ENCODE results near the gene SLC9A9. TPM values are rescaled to one million over a fixed set of nuclear protein-coding genes. Genes with fewer than 3 reads are reported as not detected.

SLC9A9 gene
- total RNA-seq, 1 donor: 15.1 TPM

- H3K4me3 ChIP-seq (ENCODE audit: low read length): no peak overlapping the region
- peaks cover 47% of the 10 kb centered on the region for H3K4me1 ChIP-seq (ENCODE audit: insufficient read depth, low read length)
- H3K27me3 ChIP-seq (ENCODE audit: insufficient read depth, low read length): no peaks in the 10 kb centered on the region
- no peaks in the 10 kb centered on the region for H3K9me3 ChIP-seq (ENCODE audit: low read depth, low read length)
Observed at GRCh38 chr3:143427631-143428030, 420.6 kb downstream of the SLC9A9 start.

- Histone ChIP-seq H3K27me3 (ENCODE audit: insufficient read depth, low read length) (no peaks in the 10 kb centered on the region), H3K4me3 (ENCODE audit: low read length) (no peak overlapping the region), H3K4me1 (ENCODE audit: insufficient read depth, low read length) (peaks cover 33% of the 10 kb centered on the region), H3K9me3 (ENCODE audit: low read depth, low read length) (no peaks in the 10 kb centered on the region)
Observed at GRCh38 chr3:143424874-143425273, 423.4 kb downstream of the SLC9A9 start.

GRCh38 chr3:143421556-143421955 lies 426.7 kb downstream of the SLC9A9 start:
- Histone ChIP-seq H3K9me3 (ENCODE audit: low read depth, low read length) (no peaks in the 10 kb centered on the region), H3K4me1 (ENCODE audit: insufficient read depth, low read length) (peaks cover 13% of the 10 kb centered on the region), H3K4me3 (ENCODE audit: low read length) (no peak overlapping the region), H3K27me3 (ENCODE audit: insufficient read depth, low read length) (no peaks in the 10 kb centered on the region)

- no peaks in the 10 kb centered on the region for H3K9me3 ChIP-seq (ENCODE audit: low read depth, low read length)
- H3K27me3 ChIP-seq (ENCODE audit: insufficient read depth, low read length): no peaks in the 10 kb centered on the region
- no peak overlapping the region for H3K4me3 ChIP-seq (ENCODE audit: low read length)
- peaks cover 13% of the 10 kb centered on the region for H3K4me1 ChIP-seq (ENCODE audit: insufficient read depth, low read length)
Observed at GRCh38 chr3:143419611-143420010, 428.7 kb downstream of the SLC9A9 start.

- H3K4me3 ChIP-seq (ENCODE audit: low read length): no peak overlapping the region
Observed at GRCh38 chr3:143418391-143418790, 429.9 kb downstream of the SLC9A9 start.

GRCh38 chr3:143416229-143416628 lies 432.0 kb downstream of the SLC9A9 start:
- Histone ChIP-seq H3K9me3 (ENCODE audit: low read depth, low read length) (no peaks in the 10 kb centered on the region), H3K4me3 (ENCODE audit: low read length) (no peak overlapping the region), H3K4me1 (ENCODE audit: insufficient read depth, low read length) (no peaks in the 10 kb centered on the region), H3K27me3 (ENCODE audit: insufficient read depth, low read length) (no peaks in the 10 kb centered on the region)

More at GRCh38 chr3:143418391-143418790, 429.9 kb downstream of the SLC9A9 start:
- no peaks in the 10 kb centered on the region for H3K27me3 ChIP-seq (ENCODE audit: insufficient read depth, low read length)
- no peaks in the 10 kb centered on the region for H3K9me3 ChIP-seq (ENCODE audit: low read depth, low read length)
- peaks cover 2% of the 10 kb centered on the region for H3K4me1 ChIP-seq (ENCODE audit: insufficient read depth, low read length)

GRCh38 chr3:143414571-143415253 lies 433.6 kb downstream of the SLC9A9 start:
- H3K9me3 ChIP-seq (ENCODE audit: low read depth, low read length): no peaks in the 10 kb centered on the region
- H3K4me1 ChIP-seq (ENCODE audit: insufficient read depth, low read length): no peaks in the 10 kb centered on the region
- no peaks in the 10 kb centered on the region for H3K27me3 ChIP-seq (ENCODE audit: insufficient read depth, low read length)
- H3K4me3 ChIP-seq (ENCODE audit: low read length): no peak overlapping the region

GRCh38 chr3:143413372-143413771 lies 434.9 kb downstream of the SLC9A9 start:
- Histone ChIP-seq H3K4me3 (ENCODE audit: low read length) (no peak overlapping the region), H3K4me1 (ENCODE audit: insufficient read depth, low read length) (no peaks in the 10 kb centered on the region), H3K27me3 (ENCODE audit: insufficient read depth, low read length) (no peaks in the 10 kb centered on the region), H3K9me3 (ENCODE audit: low read depth, low read length) (no peaks in the 10 kb centered on the region)

- no peaks in the 10 kb centered on the region for H3K4me1 ChIP-seq (ENCODE audit: insufficient read depth, low read length)
- H3K4me3 ChIP-seq (ENCODE audit: low read length): no peak overlapping the region
- H3K9me3 ChIP-seq (ENCODE audit: low read depth, low read length): no peaks in the 10 kb centered on the region
- H3K27me3 ChIP-seq (ENCODE audit: insufficient read depth, low read length): no peaks in the 10 kb centered on the region
Observed at GRCh38 chr3:143412084-143412483, 436.2 kb downstream of the SLC9A9 start.

- Histone ChIP-seq H3K4me3 (ENCODE audit: low read length) (no peak overlapping the region), H3K4me1 (ENCODE audit: insufficient read depth, low read length) (no peaks in the 10 kb centered on the region), H3K9me3 (ENCODE audit: low read depth, low read length) (no peaks in the 10 kb centered on the region), H3K27me3 (ENCODE audit: insufficient read depth, low read length) (no peaks in the 10 kb centered on the region)
Observed at GRCh38 chr3:143410259-143410658, 438.0 kb downstream of the SLC9A9 start.

GRCh38 chr3:143408771-143409170 lies 439.5 kb downstream of the SLC9A9 start:
- Histone ChIP-seq H3K4me1 (ENCODE audit: insufficient read depth, low read length) (no peaks in the 10 kb centered on the region), H3K9me3 (ENCODE audit: low read depth, low read length) (no peaks in the 10 kb centered on the region), H3K4me3 (ENCODE audit: low read length) (no peak overlapping the region), H3K27me3 (ENCODE audit: insufficient read depth, low read length) (no peaks in the 10 kb centered on the region)

- Histone ChIP-seq H3K27me3 (ENCODE audit: insufficient read depth, low read length) (no peaks in the 10 kb centered on the region), H3K9me3 (ENCODE audit: low read depth, low read length) (no peaks in the 10 kb centered on the region), H3K4me3 (ENCODE audit: low read length) (no peak overlapping the region), H3K4me1 (ENCODE audit: insufficient read depth, low read length) (no peaks in the 10 kb centered on the region)
Observed at GRCh38 chr3:143402602-143403001, 445.7 kb downstream of the SLC9A9 start.

GRCh38 chr3:143396790-143397189 lies 451.5 kb downstream of the SLC9A9 start:
- Histone ChIP-seq H3K27me3 (ENCODE audit: insufficient read depth, low read length) (no peaks in the 10 kb centered on the region), H3K4me1 (ENCODE audit: insufficient read depth, low read length) (no peaks in the 10 kb centered on the region), H3K9me3 (ENCODE audit: low read depth, low read length) (no peaks in the 10 kb centered on the region), H3K4me3 (ENCODE audit: low read length) (no peak overlapping the region)

GRCh38 chr3:143389388-143389787 lies 458.9 kb downstream of the SLC9A9 start:
- Histone ChIP-seq H3K4me1 (ENCODE audit: insufficient read depth, low read length) (no peaks in the 10 kb centered on the region), H3K9me3 (ENCODE audit: low read depth, low read length) (no peaks in the 10 kb centered on the region), H3K4me3 (ENCODE audit: low read length) (no peak overlapping the region), H3K27me3 (ENCODE audit: insufficient read depth, low read length) (no peaks in the 10 kb centered on the region)

- no peak overlapping the region for H3K4me3 ChIP-seq (ENCODE audit: low read length)
- H3K4me1 ChIP-seq (ENCODE audit: insufficient read depth, low read length): no peaks in the 10 kb centered on the region
- no peaks in the 10 kb centered on the region for H3K27me3 ChIP-seq (ENCODE audit: insufficient read depth, low read length)
- no peaks in the 10 kb centered on the region for H3K9me3 ChIP-seq (ENCODE audit: low read depth, low read length)
Observed at GRCh38 chr3:143387425-143387824, 460.8 kb downstream of the SLC9A9 start.

GRCh38 chr3:143384076-143384475 lies 464.2 kb downstream of the SLC9A9 start:
- Histone ChIP-seq H3K27me3 (ENCODE audit: insufficient read depth, low read length) (no peaks in the 10 kb centered on the region), H3K4me1 (ENCODE audit: insufficient read depth, low read length) (no peaks in the 10 kb centered on the region), H3K4me3 (ENCODE audit: low read length) (no peak overlapping the region), H3K9me3 (ENCODE audit: low read depth, low read length) (no peaks in the 10 kb centered on the region)
